Hepatocyte (in vitro differentiated cells): ENCODE data around the gene TBATA.

Experiments used
- EZH2 ChIP-seq: fragments of 200-600 bp; sonication (generic); IDR thresholded peaks from 2 replicates; pipeline ENCODE4 v1.6.1; 2016; ENCODE audit warnings: antibody characterized with exemption, mild to moderate bottlenecking, borderline replicate concordance
- EZH2phosphoT487 ChIP-seq: fragments of 200-600 bp; sonication (generic); IDR thresholded peaks from one replicate; pipeline ENCODE4 v1.6.1; 2018; ENCODE audit warnings: antibody characterized with exemption, mild to moderate bottlenecking, low read depth, moderate library complexity; ENCODE audit not compliant: unreplicated experiment, severe bottlenecking
- TF ChIP-seq, protein P1 (sequence below): fragments of 200-600 bp; sonication (generic); IDR thresholded peaks from 2 replicates; pipeline ENCODE4 v1.5.1; 2016; ENCODE audit warnings: antibody characterized with exemption, mild to moderate bottlenecking; ENCODE audit not compliant: poor library complexity

GRCh38 chr10:70773965-70774809 is 11.0 kb downstream of the TBATA start:
- TF ChIP-seq, protein P1, sequence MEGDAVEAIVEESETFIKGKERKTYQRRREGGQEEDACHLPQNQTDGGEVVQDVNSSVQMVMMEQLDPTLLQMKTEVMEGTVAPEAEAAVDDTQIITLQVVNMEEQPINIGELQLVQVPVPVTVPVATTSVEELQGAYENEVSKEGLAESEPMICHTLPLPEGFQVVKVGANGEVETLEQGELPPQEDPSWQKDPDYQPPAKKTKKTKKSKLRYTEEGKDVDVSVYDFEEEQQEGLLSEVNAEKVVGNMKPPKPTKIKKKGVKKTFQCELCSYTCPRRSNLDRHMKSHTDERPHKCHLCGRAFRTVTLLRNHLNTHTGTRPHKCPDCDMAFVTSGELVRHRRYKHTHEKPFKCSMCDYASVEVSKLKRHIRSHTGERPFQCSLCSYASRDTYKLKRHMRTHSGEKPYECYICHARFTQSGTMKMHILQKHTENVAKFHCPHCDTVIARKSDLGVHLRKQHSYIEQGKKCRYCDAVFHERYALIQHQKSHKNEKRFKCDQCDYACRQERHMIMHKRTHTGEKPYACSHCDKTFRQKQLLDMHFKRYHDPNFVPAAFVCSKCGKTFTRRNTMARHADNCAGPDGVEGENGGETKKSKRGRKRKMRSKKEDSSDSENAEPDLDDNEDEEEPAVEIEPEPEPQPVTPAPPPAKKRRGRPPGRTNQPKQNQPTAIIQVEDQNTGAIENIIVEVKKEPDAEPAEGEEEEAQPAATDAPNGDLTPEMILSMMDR, result no peak
- no peak for TF ChIP-seq EZH2
- no peak for TF ChIP-seq EZH2phosphoT487
